IPS-NIHi11 (cell line): Measurements from ENCODE around the gene CDK11B.
A peak's percentile ranks its signal among the peaks of the same experiment; 100 is the strongest.

Experiments used
- DNase-seq: peaks from one replicate; pipeline ENCODE4 v3.0.0; 2012; ENCODE audit warnings: mixed read lengths, low spot score

CDK11B gene

GRCh38 chr1:1615256-1616044 is 43.4 kb downstream of the CDK11B start, which contains the start of gene MIB2:
MIB2 (plus strand) TSS chr1:1615500; CDS start chr1:1623453, 7,953 bp downstream.
- DNase-seq, result peak; percentile 100

- DNase-seq, result no peak
Measured at GRCh38 chr1:1614954-1615255, 43.9 kb downstream of the CDK11B start.

GRCh38 chr1:1614204-1614953 is 44.4 kb downstream of the CDK11B start:
- DNase-seq, result no peak

- DNase-seq, result no peak
Measured at GRCh38 chr1:1613509-1614082, 45.2 kb downstream of the CDK11B start.

- DNase-seq, result no peak
Measured at GRCh38 chr1:1612104-1612400, 46.8 kb downstream of the CDK11B start.

GRCh38 chr1:1610796-1611195 is 48.0 kb downstream of the CDK11B start:
- no peak for DNase-seq

GRCh38 chr1:1609822-1610485 is 48.9 kb downstream of the CDK11B start:
- no peak for DNase-seq

- no peak for DNase-seq
Measured at GRCh38 chr1:1606232-1606631, 52.6 kb downstream of the CDK11B start.

GRCh38 chr1:1605724-1606123 is 53.1 kb downstream of the CDK11B start:
- no peak for DNase-seq

- no peak for DNase-seq
Measured at GRCh38 chr1:1605034-1605591, 53.7 kb downstream of the CDK11B start.

- DNase-seq, result no peak
Measured at GRCh38 chr1:1604374-1605033, 54.3 kb downstream of the CDK11B start.

- no peak for DNase-seq
Measured at GRCh38 chr1:1603671-1604373, 55.0 kb downstream of the CDK11B start.

- no peak for DNase-seq
Measured at GRCh38 chr1:1602968-1603506, 55.8 kb downstream of the CDK11B start.

GRCh38 chr1:1602304-1602967 is 56.4 kb downstream of the CDK11B start:
- DNase-seq, result no peak

GRCh38 chr1:1601564-1602303 is 57.1 kb downstream of the CDK11B start:
- no peak for DNase-seq

GRCh38 chr1:1600861-1601563 is 57.8 kb downstream of the CDK11B start:
- DNase-seq, result no peak

- peak; percentile 88 for DNase-seq
Measured at GRCh38 chr1:1599935-1600860, 58.6 kb downstream of the CDK11B start, which contains the start of gene FNDC10. FNDC10 (minus strand) TSS chr1:1600135; CDS start chr1:1600015, 120 bp downstream.
